ENCODE results near the gene APOA1. TPM values are rescaled to one million over a fixed set of nuclear protein-coding genes. Genes with fewer than 3 reads are reported as not detected.

The APOA1 gene
- total and polyA plus RNA-seq, 2 donors (not counting 3 experiments of a cell fraction or from before 2014, with no cell fraction given), result not detected

DNA sequence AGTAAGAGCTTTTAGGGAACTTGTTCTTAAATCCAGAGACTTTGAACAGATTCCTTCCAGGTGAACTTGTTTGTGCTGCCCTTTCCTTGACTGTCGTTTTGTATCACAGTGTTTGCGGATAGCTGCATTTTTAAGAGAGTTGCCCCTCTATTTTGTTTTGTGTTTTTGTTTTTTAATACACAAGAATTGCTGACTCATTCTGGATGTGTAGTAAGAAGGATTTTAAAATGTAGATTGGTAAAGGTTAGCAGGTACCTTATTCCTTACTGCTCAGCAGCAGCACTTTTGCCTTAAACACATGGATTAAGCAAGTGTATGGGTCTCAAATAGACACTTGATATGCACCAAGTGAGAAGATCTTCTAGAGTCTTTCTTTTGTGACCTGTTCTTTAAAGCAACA is 36.8 kb downstream of the APOA1 start:
- intact Hi-C loops (cut with micrococcal nuclease), result no loop called here
- H3K4me3 ChIP-seq (replicated peaks in 1 of 3; ENCODE audit: insufficient read depth in 1 of 3, low read depth in 1 of 3, low read length in 3 of 3), result no peak overlapping the region
- ChIA-PET POLR2A (no interaction called here), CTCF (interaction anchor here (1.8 to 2.9 kb wide), 2 partner anchors 9 to 35 kb away, joined by 8 to 14 read pairs; partner anchors contain the start of gene APOA5)
- H3K4me2 ChIP-seq (ENCODE audit: insufficient read depth, low read length), result no peak overlapping the region
- no peaks in the 10 kb centered on the region for H3K9me3 ChIP-seq (replicated peaks; ENCODE audit: control insufficient read depth, insufficient read depth, low read length)
- peaks cover 4 to 8% of the 10 kb centered on the region in 2 experiments for H3K27me3 ChIP-seq (ENCODE audit: control insufficient read depth in 2 of 2, insufficient read depth in 2 of 2, low read length in 2 of 2)
- TF ChIP-seq POLR2A (IDR thresholded peaks at IDR 0.05; ENCODE audit: low read depth, low read length), result no peak
- no peak for TF ChIP-seq POLR2AphosphoS5 (IDR thresholded peaks at IDR 0.05; ENCODE audit: insufficient read depth, low read depth, low read length)
- no peak for TF ChIP-seq FOS (IDR thresholded peaks at IDR 0.05; ENCODE audit: borderline replicate concordance, insufficient read depth, low read length)
- no peak for TF ChIP-seq JUN (IDR thresholded peaks at IDR 0.05; ENCODE audit: borderline replicate concordance, insufficient read depth, insufficient read length, low read depth)
- FAIRE-seq, result no peak
- H3K9ac ChIP-seq (replicated peaks; ENCODE audit: extremely low read depth, insufficient read depth, low read length), result no peak overlapping the region
- H3K9me1 ChIP-seq (replicated peaks; ENCODE audit: control insufficient read depth, extremely low read depth, insufficient read depth, low read length), result no peaks in the 10 kb centered on the region
- H3K36me3 ChIP-seq (ENCODE audit: control insufficient read depth in 2 of 2, extremely low read depth in 1 of 2, insufficient read depth in 2 of 2, low read length in 2 of 2), result no peaks in the 10 kb centered on the region
- no peak for DNase-seq (ENCODE audit: low read depth, low spot score)
- H3K27ac ChIP-seq (ENCODE audit: insufficient read depth, low read depth, low read length), result no peak overlapping the region
- H2AFZ ChIP-seq (ENCODE audit: low read depth, low read length), result no peak overlapping the region
- H4K20me1 ChIP-seq (replicated peaks; ENCODE audit: control insufficient read depth, extremely low read depth, insufficient read depth, low read length), result no peaks in the 10 kb centered on the region
- dilution Hi-C loops (cut with MboI; ENCODE audit: extremely low pct_ligation_motif_present, low sequenced_read_pairs), result no loop called here
- H3K79me2 ChIP-seq (ENCODE audit: control insufficient read depth, insufficient read depth, low read length), result no peaks in the 10 kb centered on the region
- BruUV-seq (replicated peaks), result no TSS peak
- no peaks in the 10 kb centered on the region for H3K4me1 ChIP-seq (ENCODE audit: control insufficient read depth, extremely low read depth, insufficient read depth, low read length)

DNA sequence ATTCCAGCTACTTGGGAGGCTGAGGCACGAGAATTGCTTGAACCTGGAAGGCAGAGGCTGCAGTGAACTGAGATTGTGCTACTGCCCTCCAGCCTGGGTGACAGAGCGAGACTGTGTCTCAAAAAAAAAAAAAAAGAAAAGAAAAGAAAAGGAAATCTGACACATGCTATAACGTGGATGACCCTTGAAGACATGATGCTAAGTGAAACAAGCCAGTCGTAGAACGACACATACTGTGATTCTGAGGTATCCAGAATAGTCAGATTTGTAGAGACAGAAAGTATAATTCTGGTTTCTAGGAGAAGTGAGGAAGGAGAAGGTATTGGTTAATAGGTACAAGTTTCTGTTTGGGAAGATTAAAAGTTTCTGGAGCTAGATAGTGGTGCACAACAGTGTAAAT is 39.1 kb downstream of the APOA1 start:
- intact Hi-C loops (cut with micrococcal nuclease), result no loop called here

More for the DNA sequence above, 39.1 kb downstream of the APOA1 start:
- dilution Hi-C loops (cut with MboI; ENCODE audit: extremely low pct_ligation_motif_present, low sequenced_read_pairs), result no loop called here
- H3K4me3 ChIP-seq (replicated peaks in 1 of 3; ENCODE audit: insufficient read depth in 1 of 3, low read depth in 1 of 3, low read length in 3 of 3), result no peak overlapping the region
- POLR2A ChIA-PET, result no interaction called here
- CTCF ChIA-PET, result no interaction called here
- FAIRE-seq (no peak), DNase-seq (ENCODE audit: low read depth, low spot score) (no peak)
- no peaks in the 10 kb centered on the region for H3K79me2 ChIP-seq (ENCODE audit: control insufficient read depth, insufficient read depth, low read length)
- no peaks in the 10 kb centered on the region for H4K20me1 ChIP-seq (replicated peaks; ENCODE audit: control insufficient read depth, extremely low read depth, insufficient read depth, low read length)
- H3K9me1 ChIP-seq (replicated peaks; ENCODE audit: control insufficient read depth, extremely low read depth, insufficient read depth, low read length), result no peaks in the 10 kb centered on the region
- peaks cover 4 to 8% of the 10 kb centered on the region in 2 experiments for H3K27me3 ChIP-seq (ENCODE audit: control insufficient read depth in 2 of 2, insufficient read depth in 2 of 2, low read length in 2 of 2)
- no peaks in the 10 kb centered on the region for H3K9me3 ChIP-seq (replicated peaks; ENCODE audit: control insufficient read depth, insufficient read depth, low read length)
- no peak for TF ChIP-seq GATA2 (IDR thresholded peaks at IDR 0.05; ENCODE audit: insufficient read depth, insufficient read length, low read depth, low read length)
- TF ChIP-seq, protein P1, sequence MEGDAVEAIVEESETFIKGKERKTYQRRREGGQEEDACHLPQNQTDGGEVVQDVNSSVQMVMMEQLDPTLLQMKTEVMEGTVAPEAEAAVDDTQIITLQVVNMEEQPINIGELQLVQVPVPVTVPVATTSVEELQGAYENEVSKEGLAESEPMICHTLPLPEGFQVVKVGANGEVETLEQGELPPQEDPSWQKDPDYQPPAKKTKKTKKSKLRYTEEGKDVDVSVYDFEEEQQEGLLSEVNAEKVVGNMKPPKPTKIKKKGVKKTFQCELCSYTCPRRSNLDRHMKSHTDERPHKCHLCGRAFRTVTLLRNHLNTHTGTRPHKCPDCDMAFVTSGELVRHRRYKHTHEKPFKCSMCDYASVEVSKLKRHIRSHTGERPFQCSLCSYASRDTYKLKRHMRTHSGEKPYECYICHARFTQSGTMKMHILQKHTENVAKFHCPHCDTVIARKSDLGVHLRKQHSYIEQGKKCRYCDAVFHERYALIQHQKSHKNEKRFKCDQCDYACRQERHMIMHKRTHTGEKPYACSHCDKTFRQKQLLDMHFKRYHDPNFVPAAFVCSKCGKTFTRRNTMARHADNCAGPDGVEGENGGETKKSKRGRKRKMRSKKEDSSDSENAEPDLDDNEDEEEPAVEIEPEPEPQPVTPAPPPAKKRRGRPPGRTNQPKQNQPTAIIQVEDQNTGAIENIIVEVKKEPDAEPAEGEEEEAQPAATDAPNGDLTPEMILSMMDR (IDR thresholded peaks at IDR 0.05; ENCODE audit: extremely low read depth in 1 of 2, insufficient read depth in 1 of 2, low read depth in 1 of 2, low read length in 2 of 2), result no peak
- TF ChIP-seq FOS (IDR thresholded peaks at IDR 0.05; ENCODE audit: borderline replicate concordance, insufficient read depth, low read length), result no peak
- TF ChIP-seq POLR2A (IDR thresholded peaks at IDR 0.05; ENCODE audit: low read depth, low read length), result no peak
- TF ChIP-seq, protein P2, sequence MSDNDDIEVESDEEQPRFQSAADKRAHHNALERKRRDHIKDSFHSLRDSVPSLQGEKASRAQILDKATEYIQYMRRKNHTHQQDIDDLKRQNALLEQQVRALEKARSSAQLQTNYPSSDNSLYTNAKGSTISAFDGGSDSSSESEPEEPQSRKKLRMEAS (IDR thresholded peaks at IDR 0.05; ENCODE audit: insufficient read depth, insufficient read length), result no peak
- TF ChIP-seq MYC (IDR thresholded peaks at IDR 0.05; ENCODE audit: low read depth, low read length), result no peak
- no peak for TF ChIP-seq JUN (IDR thresholded peaks at IDR 0.05; ENCODE audit: borderline replicate concordance, insufficient read depth, insufficient read length, low read depth)
- no peak for TF ChIP-seq EZH2 (IDR thresholded peaks at IDR 0.05; ENCODE audit: borderline replicate concordance, low read depth, low read length, severe bottlenecking)
- TF ChIP-seq POLR2AphosphoS5 (IDR thresholded peaks at IDR 0.05; ENCODE audit: insufficient read depth, low read depth, low read length), result no peak
- H3K4me2 ChIP-seq (ENCODE audit: insufficient read depth, low read length), result no peak overlapping the region
- no peaks in the 10 kb centered on the region for H3K36me3 ChIP-seq (ENCODE audit: control insufficient read depth in 2 of 2, extremely low read depth in 1 of 2, insufficient read depth in 2 of 2, low read length in 2 of 2)
- no TSS peak for BruUV-seq (replicated peaks)
- H3K4me1 ChIP-seq (ENCODE audit: control insufficient read depth, extremely low read depth, insufficient read depth, low read length), result no peaks in the 10 kb centered on the region
- no peak overlapping the region for H3K27ac ChIP-seq (ENCODE audit: insufficient read depth, low read depth, low read length)
- no peak overlapping the region for H2AFZ ChIP-seq (ENCODE audit: low read depth, low read length)
- no peak overlapping the region for H3K9ac ChIP-seq (replicated peaks; ENCODE audit: extremely low read depth, insufficient read depth, low read length)

Data from endothelial cell of umbilical vein (primary cell).